ENCODE results near the gene GAL3ST1. TPM values are rescaled to one million over a fixed set of nuclear protein-coding genes. Genes with fewer than 3 reads are reported as not detected.
"Not testable (repeated sequence)": the region's sequence is repeated elsewhere in the genome, so short reads cannot be mapped to it uniquely, and the experiment has no call there.

Gene GAL3ST1
- total RNA-seq, 1 donor from 2014 or later = 5.0 TPM

- DNase-seq (ENCODE audit: extremely low spot score, unreplicated experiment) = no peak
Measured at GRCh38 chr22:30546616-30547015, 27.8 kb downstream of the GAL3ST1 start, which contains the start of gene SEC14L6. Gene SEC14L6, minus strand, starts transcription at chr22:30546741. Its CDS starts 59 bp downstream, at chr22:30546682.

GRCh38 chr22:30542811-30543188 lies 31.7 kb downstream of the GAL3ST1 start:
- no peak for DNase-seq (ENCODE audit: extremely low spot score, unreplicated experiment)
- H3K9me3 Mint-ChIP-seq = no peaks in the 10 kb centered on the region
- peak overlapping the region; percentile 83 for H3K4me3 Mint-ChIP-seq
- H3K4me1 Mint-ChIP-seq (ENCODE audit: unreplicated experiment) = peaks cover 5% of the 10 kb centered on the region
- peaks cover 31% of the 10 kb centered on the region for H3K27me3 Mint-ChIP-seq
- TF ChIP-seq CTCF (conservative IDR thresholded peaks at IDR 0.05) = no peak
- no peaks in the 10 kb centered on the region for H3K36me3 Mint-ChIP-seq
- H3K27ac Mint-ChIP-seq = no peak overlapping the region

More at GRCh38 chr22:30546616-30547015, 27.8 kb downstream of the GAL3ST1 start, which contains the start of gene SEC14L6:
- peaks cover 32% of the 10 kb centered on the region for H3K27me3 Mint-ChIP-seq
- H3K36me3 Mint-ChIP-seq = no peaks in the 10 kb centered on the region
- no peaks in the 10 kb centered on the region for H3K9me3 Mint-ChIP-seq
- no peak within 1 kb of the TSS for H3K27ac Mint-ChIP-seq
- TF ChIP-seq CTCF (conservative IDR thresholded peaks at IDR 0.05) = no peak
- peaks cover 11% of the 10 kb centered on the region for H3K4me1 Mint-ChIP-seq (ENCODE audit: unreplicated experiment)
- no peak within 1 kb of the TSS for H3K4me3 Mint-ChIP-seq

GRCh38 chr22:30541961-30542810 lies 32.3 kb downstream of the GAL3ST1 start:
- no peak overlapping the region for H3K27ac Mint-ChIP-seq
- no peaks in the 10 kb centered on the region for H3K36me3 Mint-ChIP-seq
- DNase-seq (ENCODE audit: extremely low spot score, unreplicated experiment) = no peak
- H3K4me1 Mint-ChIP-seq (ENCODE audit: unreplicated experiment) = peaks cover 5% of the 10 kb centered on the region
- no peaks in the 10 kb centered on the region for H3K9me3 Mint-ChIP-seq
- no peak for TF ChIP-seq CTCF (conservative IDR thresholded peaks at IDR 0.05)
- H3K27me3 Mint-ChIP-seq = peaks cover 29% of the 10 kb centered on the region
- peak overlapping the region; percentile 83 for H3K4me3 Mint-ChIP-seq

DNA sequence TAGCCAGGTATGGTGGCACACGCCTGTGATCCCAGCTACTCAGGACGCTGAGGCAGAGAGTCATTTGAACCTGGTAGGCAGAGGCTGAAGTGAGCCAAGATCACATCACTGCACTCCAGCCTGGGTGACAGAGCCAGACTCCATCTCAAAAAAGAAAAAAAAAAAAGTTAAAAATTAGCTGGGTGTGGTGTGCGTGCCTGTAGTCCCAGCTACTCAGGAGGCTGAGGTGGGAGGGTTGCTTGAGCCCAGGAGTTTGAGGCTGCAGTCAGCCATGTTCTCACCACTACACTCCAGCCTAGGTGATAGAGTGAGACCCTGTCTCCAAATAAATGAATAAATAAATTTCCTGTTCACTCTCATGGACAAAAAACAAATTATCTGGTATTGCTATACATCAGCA lies 33.0 kb downstream of the GAL3ST1 start:
- not testable (repeated sequence) for H3K36me3 Mint-ChIP-seq; H3K27ac Mint-ChIP-seq; H3K4me1 Mint-ChIP-seq (ENCODE audit: unreplicated experiment); H3K9me3 Mint-ChIP-seq; DNase-seq (ENCODE audit: extremely low spot score, unreplicated experiment)
- Mint-ChIP-seq H3K27me3 (peaks cover 25% of the 10 kb centered on the region), H3K4me3 (peak overlapping the region; percentile 83)

- Mint-ChIP-seq H3K36me3 (no peaks in the 10 kb centered on the region), H3K27ac (no peak overlapping the region), H3K27me3 (peaks cover 19% of the 10 kb centered on the region), H3K4me3 (no peak overlapping the region), H3K9me3 (no peaks in the 10 kb centered on the region), H3K4me1 (ENCODE audit: unreplicated experiment) (peaks cover 5% of the 10 kb centered on the region)
- no peak for TF ChIP-seq CTCF (conservative IDR thresholded peaks at IDR 0.05)
- no peak for DNase-seq (ENCODE audit: extremely low spot score, unreplicated experiment)
Measured at GRCh38 chr22:30539368-30539767, 35.1 kb downstream of the GAL3ST1 start.

GRCh38 chr22:30538280-30538679 lies 36.2 kb downstream of the GAL3ST1 start:
- Mint-ChIP-seq H3K27me3 (peaks cover 13% of the 10 kb centered on the region), H3K36me3 (peaks cover 4% of the 10 kb centered on the region), H3K27ac (no peak overlapping the region), H3K9me3 (no peaks in the 10 kb centered on the region), H3K4me3 (no peak overlapping the region), H3K4me1 (ENCODE audit: unreplicated experiment) (peaks cover 5% of the 10 kb centered on the region)
- TF ChIP-seq CTCF (conservative IDR thresholded peaks at IDR 0.05) = no peak
- no peak for DNase-seq (ENCODE audit: extremely low spot score, unreplicated experiment)
